HEK293T (cell line): ENCODE measurements around the gene ASF1B.

Experiments
- FOXM1 ChIP-seq: fragments of 450-650 bp; IDR thresholded peaks from 2 replicates; pipeline ENCODE4 v1.6.1; 2017; ENCODE audit warnings: mild to moderate bottlenecking, borderline replicate concordance
- NFRKB ChIP-seq: fragments of 450-650 bp; IDR thresholded peaks from 2 replicates; pipeline ENCODE4 v1.6.1; 2016; ENCODE audit warnings: mild to moderate bottlenecking, moderate library complexity
- TARDBP ChIP-seq: fragments of 450-650 bp; IDR thresholded peaks from 2 replicates; pipeline ENCODE4 v1.6.1; 2016

DNA sequence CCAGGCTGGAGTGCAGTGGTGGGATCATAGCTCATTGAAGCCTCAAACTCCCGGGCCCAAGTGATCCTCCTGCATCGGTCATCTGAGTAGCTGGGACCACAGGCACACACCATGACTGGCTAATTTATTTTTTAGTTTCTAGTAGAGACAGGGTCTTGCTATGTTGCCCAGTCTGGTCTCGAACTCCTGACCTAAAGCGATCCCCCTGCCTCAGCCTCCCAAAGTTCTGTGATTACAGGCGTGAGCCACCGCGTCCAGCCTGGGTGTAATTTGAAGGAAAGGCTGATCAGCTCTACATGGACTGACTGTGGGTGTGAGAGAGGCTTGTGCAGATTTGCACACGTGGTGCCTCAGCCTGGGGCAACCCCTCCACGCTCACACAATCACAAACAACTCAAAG lies 38.5 kb upstream of the ASF1B start:
- no peak for TF ChIP-seq TARDBP
- TF ChIP-seq FOXM1, result no peak
- TF ChIP-seq NFRKB, result no peak
